Endometrium (tissue), 2 donors: ENCODE data around the gene RGN.
"Not testable (repeated sequence)": the region's sequence is repeated elsewhere in the genome, so short reads cannot be mapped to it uniquely, and the experiment has no call there.

Source experiments
- FAIRE-seq: peaks from 2 replicates; lab custom pipeline; 2012; peaks lifted over from hg19 to GRCh38; lab: Jason Lieb, UNC
- donor health status: control.
- donor health status: control.

RGN gene

DNA sequence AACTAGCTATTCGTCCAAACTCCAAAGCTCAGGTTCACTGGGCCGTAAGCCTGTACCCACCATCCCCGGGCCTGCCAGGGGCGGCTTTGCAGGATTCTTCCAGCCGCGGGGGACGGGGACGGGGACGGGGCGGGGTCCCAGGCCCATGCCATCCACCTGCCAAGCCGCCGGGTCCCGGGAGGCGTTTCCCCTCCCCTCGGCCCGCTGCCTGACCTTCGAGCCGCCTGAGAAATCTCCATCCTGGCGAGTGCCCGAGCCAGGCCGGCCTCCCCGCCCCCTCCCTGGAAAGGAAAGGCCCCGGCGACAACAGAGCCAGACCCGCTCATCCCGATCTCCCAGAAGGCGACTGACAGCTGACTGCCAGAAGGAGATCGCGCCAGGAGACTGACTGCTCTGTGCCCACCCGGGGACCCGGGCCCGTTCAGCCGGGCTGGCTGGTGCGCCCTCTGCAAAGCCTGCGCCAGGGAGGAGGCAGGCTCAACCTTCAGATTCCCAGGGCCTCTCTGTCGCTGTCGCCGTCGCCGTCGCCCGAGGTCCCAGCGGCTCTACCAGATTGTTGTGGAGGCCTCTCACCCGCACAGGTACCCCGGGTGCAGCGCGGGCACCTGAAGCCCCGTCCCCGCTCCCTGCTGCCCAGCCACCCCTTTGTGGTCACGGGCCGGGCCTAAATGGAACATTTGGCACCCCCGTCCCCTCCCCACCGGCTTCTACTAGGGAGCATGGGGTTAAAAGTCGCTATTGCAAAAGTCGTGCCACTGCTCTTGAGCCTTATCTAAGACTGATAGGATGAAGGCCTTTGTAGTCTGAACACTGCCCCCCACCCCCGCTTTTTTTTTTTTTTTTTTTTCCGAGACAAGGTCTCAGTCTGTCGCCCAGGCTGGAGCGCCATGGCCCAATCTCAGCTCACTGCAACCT lies at the start of gene RGN:
RGN (plus strand) TSS at position 315 of the 915 bp plus-strand sequence. CDS start 2,702 bp downstream, outside the sequence.
- FAIRE-seq: no peak

- FAIRE-seq: peak; percentile 82
Observed at GRCh38 chrX:47030339-47030738, 47.9 kb upstream of the RGN start.

DNA sequence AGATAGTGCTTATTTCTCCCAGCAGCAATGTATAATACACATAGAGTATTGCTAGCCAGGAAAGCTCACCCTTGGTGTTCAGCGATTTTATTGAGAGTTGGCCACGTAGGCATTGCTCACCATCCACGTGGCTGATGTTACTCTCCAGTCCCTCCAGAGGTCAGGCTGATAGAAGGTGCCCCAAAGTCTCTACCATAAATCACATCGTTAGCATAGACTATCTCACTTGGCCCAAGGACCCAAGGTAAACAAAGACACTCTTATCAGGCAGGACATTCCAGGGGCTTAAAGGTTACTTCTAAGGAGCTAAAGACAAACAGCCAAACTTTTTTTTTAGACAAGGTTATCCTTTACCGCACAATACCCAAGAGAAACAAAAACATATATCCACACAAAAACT lies 30.3 kb upstream of the RGN start:
- FAIRE-seq: no peak

DNA sequence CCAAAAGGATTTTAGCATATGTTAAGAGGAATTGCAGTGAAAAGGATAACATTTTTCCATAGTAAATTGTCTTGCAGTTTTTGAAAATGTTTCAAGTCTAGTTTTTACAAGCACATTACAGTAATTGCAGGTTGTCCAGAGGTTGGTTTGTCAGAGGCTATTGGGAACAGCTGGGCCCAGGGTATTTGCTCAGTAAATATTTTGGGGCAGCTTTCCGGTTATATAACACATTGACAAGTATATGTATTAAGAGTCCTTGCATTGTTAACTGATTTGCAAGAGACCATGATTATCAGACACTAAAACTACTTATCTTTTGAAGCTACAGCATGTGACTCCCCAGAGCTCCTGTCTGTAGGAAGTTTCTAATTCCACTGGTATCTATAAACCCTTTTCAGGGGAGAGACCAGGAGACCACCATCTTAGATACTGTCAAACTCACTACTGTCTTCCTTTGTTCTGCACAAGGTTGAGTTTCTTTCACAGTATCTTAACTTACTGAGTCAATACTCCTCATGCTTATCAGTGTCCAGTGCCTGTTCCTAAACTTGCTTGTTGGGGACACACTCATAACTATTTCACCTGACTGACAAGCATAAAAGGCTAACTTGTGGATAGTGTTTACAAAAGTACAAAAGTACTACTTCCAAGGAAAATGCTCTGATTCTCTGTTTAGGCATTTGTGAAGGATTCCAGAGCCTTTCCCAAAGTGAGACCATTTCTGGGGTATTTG lies 18.9 kb upstream of the RGN start:
- FAIRE-seq: no peak

DNA sequence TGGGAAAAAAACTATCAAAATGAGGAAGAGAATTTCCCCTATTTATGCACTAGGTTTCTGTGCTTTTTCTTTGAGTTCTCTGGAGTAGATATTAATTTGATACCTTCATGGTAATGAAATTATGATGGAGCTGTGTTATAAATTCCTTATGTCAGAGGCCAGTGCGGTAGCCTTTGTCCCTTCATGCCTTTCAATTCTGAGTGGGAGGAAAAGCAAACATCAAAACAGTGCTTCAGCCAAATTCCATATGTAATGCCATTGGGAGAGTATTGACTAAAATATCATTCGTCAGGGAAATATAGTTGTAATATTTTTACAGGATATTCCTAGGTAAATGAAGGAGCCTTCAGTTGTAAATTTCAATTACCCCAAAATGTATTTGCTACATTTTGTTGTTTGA lies 17.5 kb upstream of the RGN start:
- no peak for FAIRE-seq

GRCh38 chrX:47061238-47061919 lies 16.9 kb upstream of the RGN start:
- FAIRE-seq: no peak

DNA sequence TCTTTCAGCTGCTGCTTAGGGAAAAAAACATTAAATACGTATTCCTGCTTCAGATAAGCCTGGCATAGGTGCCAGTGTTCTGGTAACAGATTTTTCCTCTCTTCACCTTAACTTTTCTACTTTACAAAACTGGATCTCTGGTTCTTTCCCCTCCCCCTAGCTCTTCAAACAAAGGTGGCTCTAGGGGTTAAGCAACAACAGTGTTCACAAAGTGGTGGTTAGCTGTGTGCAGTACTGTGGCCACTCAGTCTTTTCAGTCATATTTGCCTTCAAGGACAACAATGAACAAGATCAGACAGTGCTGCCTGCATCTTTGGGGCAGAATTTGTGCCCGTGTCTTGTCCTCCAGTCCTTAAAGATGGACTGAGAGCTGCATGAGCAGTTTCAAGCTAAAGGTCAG lies 15.1 kb upstream of the RGN start:
- no peak for FAIRE-seq

DNA sequence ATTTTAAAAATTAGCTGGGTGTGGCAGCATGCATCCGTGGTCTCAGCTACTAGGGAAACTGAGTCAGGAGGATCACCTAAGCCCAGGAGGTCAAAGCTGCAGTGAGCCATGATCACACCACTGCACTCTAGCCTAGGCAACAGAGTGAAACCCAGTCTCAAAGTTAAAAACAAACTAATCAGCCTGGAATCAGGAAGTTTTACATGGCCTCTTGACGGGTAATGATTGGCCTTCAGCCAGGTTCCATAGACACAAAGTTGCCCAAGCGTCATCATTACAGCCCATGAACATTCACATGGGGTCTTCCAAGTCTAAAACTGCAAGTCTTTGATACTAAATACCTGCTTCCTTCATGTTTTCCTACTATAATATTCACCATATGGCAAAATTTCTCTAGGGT lies 10.0 kb upstream of the RGN start:
- FAIRE-seq: no peak

- FAIRE-seq: no peak
Observed at GRCh38 chrX:47068720-47069119, 9.5 kb upstream of the RGN start.

DNA sequence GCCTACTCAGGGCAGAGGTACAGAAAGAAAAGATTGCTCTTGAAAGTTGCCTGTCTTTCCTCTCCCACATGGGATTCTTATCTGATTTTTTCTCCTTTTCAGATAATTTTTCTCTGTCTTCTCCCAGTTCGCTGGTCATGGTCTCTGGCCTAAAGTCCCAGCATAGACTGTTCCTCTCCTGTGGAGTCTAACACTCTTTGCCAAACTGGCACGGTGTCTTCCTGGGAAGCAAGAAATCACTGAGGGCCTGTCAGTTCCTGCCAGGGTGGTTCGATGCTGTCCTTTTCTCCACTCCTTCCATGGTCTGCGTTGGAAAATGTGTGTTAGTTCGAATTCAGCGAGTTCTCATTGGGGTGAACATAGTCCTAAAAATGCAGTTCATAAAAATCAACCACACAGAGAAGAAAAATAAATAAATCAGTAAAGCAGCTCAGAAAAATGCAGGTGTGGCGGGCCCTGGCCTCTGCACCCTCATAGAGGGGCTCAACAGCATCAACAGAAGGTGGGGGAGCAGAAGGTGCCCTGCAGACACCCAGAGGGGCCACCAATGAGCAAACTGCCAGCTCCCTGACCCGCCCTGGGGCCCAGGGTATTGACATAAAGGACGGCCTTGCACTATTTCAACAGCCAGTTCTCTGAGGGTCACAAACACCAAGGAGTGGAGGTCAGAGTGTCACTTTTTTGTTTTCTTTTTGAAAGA lies 2.1 kb downstream of the RGN start:
- FAIRE-seq: no peak

DNA sequence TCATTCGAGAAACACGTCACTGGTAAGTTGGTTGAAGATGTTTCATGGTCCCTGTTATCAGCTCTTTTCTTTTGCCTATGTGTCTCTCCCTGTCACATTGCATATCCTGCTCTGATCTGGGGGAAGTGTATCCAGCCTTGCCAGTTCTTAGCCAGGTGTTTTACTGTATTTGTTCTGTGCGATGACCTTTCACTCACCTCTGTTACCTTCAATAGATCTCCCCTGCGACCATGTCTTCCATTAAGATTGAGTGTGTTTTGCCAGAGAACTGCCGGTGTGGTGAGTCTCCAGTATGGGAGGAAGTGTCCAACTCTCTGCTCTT lies 2.6 kb downstream of the RGN start:
- no peak for FAIRE-seq

DNA sequence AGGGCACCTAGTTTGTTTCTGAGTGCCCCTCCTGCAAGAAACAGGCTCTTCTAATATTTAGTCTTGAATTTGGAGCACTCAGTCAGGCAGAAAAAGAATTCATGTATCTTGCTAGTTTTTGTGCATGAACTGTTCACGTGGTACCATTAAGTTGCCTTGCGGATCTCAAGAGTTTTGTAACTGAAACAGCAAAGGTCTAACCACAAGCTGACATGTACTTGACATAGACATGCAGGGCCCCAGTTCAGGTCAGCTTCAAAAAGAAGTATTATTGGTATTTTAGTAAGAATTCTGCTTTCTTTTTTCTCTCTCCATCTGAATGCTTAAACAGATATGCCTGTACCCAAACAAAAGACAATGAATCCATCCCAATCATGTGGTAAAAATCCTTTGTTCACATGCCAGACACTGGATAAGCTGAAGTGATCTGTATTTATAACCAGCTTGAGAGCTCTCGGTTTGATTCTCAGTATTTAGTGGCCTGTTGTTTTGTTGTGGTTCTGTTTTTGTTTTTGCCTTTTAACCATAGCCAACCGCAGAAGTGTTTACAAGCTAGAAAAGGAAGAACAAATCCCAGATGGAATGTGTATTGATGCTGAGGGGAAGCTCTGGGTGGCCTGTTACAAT lies 13.0 kb downstream of the RGN start:
- peak; percentile 66 for FAIRE-seq

- peak; percentile 90 for FAIRE-seq
Observed at GRCh38 chrX:47093248-47093647, 15.0 kb downstream of the RGN start.

DNA sequence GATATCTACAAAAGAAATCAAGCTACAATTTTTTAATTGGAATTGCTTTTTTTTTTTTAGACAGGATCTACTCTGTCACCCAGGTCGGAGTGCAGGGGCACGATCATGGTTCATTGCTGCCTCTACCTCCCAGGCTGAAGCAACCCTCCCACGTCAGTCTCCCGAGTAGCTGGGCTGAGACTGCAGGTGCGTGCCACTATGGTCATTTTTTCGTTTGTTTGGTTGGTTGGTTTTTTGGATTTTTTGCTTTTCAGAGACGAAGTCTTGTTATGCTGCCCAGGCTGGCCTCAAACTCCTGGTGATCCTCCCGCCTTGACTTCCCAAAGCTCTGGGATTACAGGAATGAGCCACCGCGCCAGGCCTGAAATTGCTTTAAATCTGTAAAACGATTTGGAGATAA lies 15.6 kb downstream of the RGN start:
- FAIRE-seq: no peak

DNA sequence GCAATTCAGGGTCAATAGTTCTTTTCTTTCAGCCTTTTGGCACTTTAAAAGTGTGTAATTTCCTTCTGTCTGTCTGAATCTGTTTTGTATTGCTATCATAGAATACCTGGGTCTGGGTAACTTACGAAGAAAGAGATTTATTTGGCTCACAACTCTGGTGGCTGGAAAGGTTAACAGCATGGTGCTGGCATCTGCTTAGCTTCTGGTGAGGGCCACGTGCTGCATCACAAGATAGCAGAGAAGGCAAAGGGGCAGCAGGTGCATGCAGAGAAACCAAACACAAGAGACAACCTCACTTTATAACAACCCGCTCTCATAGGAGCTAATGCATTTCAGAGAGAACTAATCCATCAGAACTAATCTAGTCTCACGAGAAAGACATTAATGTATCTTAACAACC lies 18.8 kb downstream of the RGN start:
- FAIRE-seq: no peak

- FAIRE-seq: no peak
Observed at GRCh38 chrX:47098338-47099094, 20.3 kb downstream of the RGN start.

GRCh38 chrX:47101206-47101605 lies 23.0 kb downstream of the RGN start:
- no peak for FAIRE-seq

DNA sequence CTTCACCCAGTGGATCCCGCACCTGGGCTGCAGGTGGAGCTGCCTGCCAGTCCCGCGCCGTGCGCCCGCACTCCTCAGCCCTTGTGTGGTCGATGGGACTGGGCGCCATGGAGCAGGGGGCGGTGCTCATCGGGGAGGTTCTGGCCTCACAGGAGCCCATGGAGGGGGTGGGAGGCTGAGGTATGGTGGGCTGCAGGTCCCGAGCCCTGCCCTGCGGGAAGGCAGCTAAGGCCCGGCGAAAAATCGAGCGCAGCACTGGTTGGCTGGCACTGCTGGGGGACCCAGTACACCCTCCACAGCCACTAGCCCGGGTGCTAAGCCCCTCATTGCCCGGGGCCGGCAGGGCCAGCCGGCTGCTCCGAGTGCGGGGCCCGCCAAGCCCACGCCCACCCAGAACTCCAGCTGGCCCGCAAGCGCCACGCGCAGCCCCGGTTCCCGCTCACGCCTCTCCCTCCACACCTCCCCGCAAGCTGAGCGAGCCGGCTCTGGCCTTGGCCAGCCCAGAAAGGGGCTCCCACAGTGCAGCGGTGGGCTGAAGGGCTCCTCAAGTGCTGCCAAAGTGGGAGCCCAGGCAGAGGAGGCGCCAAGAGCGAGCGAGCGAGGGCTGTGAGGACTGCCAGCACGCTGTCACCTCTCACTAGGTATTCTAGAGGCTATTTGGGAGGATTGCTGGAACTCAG lies 32.8 kb downstream of the RGN start:
- FAIRE-seq: not testable (repeated sequence)

DNA sequence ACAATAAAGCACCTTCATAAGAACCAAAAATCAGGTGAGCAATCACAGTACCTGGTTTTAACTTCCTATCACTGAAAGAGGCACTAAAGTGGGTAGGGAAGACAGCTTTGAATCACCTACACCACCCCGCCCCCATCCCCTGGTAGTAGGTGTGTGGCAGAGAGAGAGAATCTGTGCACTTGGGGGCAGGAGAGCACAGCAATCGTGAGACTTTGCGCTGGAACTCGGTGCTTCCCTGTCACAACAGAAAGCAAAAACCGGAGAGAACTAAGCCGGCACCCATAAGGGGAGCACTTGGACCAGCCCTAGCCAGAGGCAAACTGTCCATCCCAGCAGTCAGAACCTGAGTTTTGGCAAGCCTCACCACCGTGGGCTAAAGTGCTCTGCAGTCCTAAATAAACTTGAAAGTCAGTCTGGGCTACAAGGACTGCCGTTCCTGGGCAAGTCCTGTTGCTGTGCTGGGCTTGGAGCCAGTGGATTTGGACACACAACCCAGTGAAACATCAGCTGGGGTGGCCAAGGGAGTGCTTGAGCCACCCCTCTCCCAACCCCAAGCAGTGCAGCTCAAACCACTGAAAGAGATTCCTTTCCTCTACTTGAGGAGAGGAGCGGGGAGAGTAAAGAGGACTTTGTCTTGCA lies 34.2 kb downstream of the RGN start:
- no peak for FAIRE-seq

GRCh38 chrX:47116551-47117110 lies 38.4 kb downstream of the RGN start:
- not testable (repeated sequence) for FAIRE-seq
